Loucy (cell line): ENCODE data around the gene GRIN2A.

Source experiments
- CTCF ChIP-seq: fragments of 200-600 bp; sonication (generic); conservative IDR thresholded peaks from 2 replicates; pipeline ENCODE4 v1.5.1; 2014; ENCODE audit warnings: mild to moderate bottlenecking, antibody characterized with exemption, low read length
- EZH2phosphoT487 ChIP-seq: fragments of 200-600 bp; IDR thresholded peaks from 2 replicates; pipeline ENCODE4 v1.6.1; 2018; ENCODE audit warnings: antibody characterized with exemption, mild to moderate bottlenecking, moderate library complexity, borderline replicate concordance

GRCh38 chr16:10136916-10137315, 45.3 kb downstream of the GRIN2A start:
- no peak for TF ChIP-seq CTCF
- TF ChIP-seq EZH2phosphoT487 = no peak
